ENCODE data around the gene NPHP4. TPM values are rescaled to one million over a fixed set of nuclear protein-coding genes. Genes with fewer than 3 reads are reported as not detected.

NPHP4 gene
- total and polyA plus RNA-seq, 9 of the 15 experiments (the other 6 are each of a cell fraction or from before 2014, with no cell fraction given): 0.52 to 26.2 (median 6.7) TPM

DNA sequence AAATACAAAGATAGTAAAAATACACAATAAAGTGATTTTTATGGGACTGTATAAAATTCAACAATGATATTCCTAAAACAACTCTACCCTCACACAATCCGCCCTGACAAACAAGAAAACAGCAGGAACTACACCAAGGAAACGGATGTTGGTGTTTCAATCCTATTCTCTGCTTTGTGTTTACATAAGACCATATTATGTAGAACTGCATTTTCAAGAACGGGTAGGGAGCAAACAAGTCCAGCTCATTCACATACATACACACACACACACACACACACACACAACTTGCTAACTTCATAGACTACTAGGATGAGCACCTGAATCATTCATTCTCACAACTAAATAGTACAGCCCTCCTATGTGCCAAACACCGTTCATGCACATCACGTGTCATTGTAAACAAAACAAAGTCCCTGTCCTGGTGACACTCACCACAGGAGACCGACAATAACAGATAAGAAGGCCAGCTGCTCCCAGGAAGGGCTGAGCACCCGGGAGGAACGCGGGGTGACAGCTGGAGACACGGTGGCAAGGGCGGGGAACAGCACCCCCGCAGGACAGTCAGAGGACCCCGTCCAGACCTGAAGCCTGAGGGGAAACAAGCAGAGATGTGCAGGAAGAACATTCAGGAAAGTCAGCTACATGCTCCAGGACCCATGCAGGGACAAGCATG is 43.0 kb downstream of the NPHP4 start (continued):
- TF ChIP-seq POLR2AphosphoS5 (IDR thresholded peaks at IDR 0.05; ENCODE audit: control insufficient read depth, insufficient read depth, low read depth, low read length) (0 out of 2 replicates have a peak, but pooled peaks have one; percentile 29), DDX20 (tag; IDR thresholded peaks at IDR 0.05; ENCODE audit: low read depth) (no peak), TOE1 (IDR thresholded peaks at IDR 0.05; ENCODE audit: borderline replicate concordance) (peak; percentile 38; the same call in 1 of the 2 replicates), TOE1 (CRISPR knock-in tag; IDR thresholded peaks at IDR 0.05; ENCODE audit: borderline replicate concordance, low read depth) (no peak), SREBF1 (IDR thresholded peaks at IDR 0.05; ENCODE audit: borderline replicate concordance, low read depth, low read length) (no peak), MAX (CRISPR knock-in tag; IDR thresholded peaks at IDR 0.05) (peak; percentile 59), NRF1 (conservative IDR thresholded peaks at IDR 0.05 in 1 of 2, IDR thresholded peaks at IDR 0.05 in 1 of 2) (peak; percentile 18 to 25; a peak in 1 of 4 replicates), VEZF1 (CRISPR knock-in tag; IDR thresholded peaks at IDR 0.05) (peak; percentile 45; the same call in 1 of the 2 replicates), ARID1B (IDR thresholded peaks at IDR 0.05) (peak; percentile 23; the same call in 1 of the 2 replicates), ATF1 (CRISPR knock-in tag; IDR thresholded peaks at IDR 0.05) (no peak), ATF1 (tag; IDR thresholded peaks at IDR 0.05) (peak; percentile 23; the same call in 1 of the 2 replicates), CBFA2T2 (conservative IDR thresholded peaks at IDR 0.05) (peak; percentile 48; the same call in 1 of the 2 replicates), PBX2 (CRISPR knock-in tag; IDR thresholded peaks at IDR 0.05; ENCODE audit: low read depth) (no peak), PBX2 (tag; conservative IDR thresholded peaks at IDR 0.05; ENCODE audit: low read depth) (0 out of 2 replicates have a peak, but pooled peaks have one; percentile 13)
- TF ChIP-seq, protein P1, sequence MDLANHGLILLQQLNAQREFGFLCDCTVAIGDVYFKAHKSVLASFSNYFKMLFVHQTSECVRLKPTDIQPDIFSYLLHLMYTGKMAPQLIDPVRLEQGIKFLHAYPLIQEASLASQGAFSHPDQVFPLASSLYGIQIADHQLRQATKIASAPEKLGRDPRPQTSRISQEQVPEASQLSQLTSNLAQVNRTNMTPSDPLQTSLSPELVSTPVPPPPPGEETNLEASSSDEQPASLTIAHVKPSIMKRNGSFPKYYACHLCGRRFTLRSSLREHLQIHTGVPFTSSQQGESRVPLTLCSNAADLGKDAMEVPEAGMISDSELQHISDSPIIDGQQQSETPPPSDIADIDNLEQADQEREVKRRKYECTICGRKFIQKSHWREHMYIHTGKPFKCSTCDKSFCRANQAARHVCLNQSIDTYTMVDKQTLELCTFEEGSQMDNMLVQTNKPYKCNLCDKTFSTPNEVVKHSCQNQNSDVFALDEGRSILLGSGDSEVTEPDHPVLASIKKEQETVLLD (IDR thresholded peaks at IDR 0.05): no peak
